Neural progenitor cell (in vitro differentiated cells): ENCODE data around the gene HBS1L. TPM values are rescaled to one million over a fixed set of nuclear protein-coding genes. Genes with fewer than 3 reads are reported as not detected.

Experiments
- DNase-seq: peaks from one replicate; pipeline ENCODE4 v3.0.0-alpha.2; 2016; ENCODE audit warnings: low spot score
- H2AFZ ChIP-seq: fragments of 200-600 bp; sonication (generic); replicated peaks from 2 replicates; pipeline ENCODE4 v1.6.1; 2016; ENCODE audit warnings: antibody characterized with exemption
- H3F3A ChIP-seq: fragments of 200-600 bp; sonication (generic); 2 replicates; pipeline ENCODE4 v1.6.1; 2016; ENCODE audit warnings: antibody characterized with exemption, low read depth
- H3K27ac ChIP-seq: fragments of 200-600 bp; sonication (generic); 2 replicates; pipeline ENCODE4 v1.5.1; 2016; ENCODE audit warnings: mild to moderate bottlenecking
- H3K27me3 ChIP-seq: fragments of 200-600 bp; sonication (generic); 2 replicates; pipeline ENCODE4 v1.6.1; 2016; ENCODE audit warnings: mild to moderate bottlenecking, moderate library complexity
- H3K36me3 ChIP-seq: fragments of 200-600 bp; sonication (generic); 2 replicates; pipeline ENCODE4 v1.5.1; 2016
- H3K4me1 ChIP-seq: fragments of 200-600 bp; sonication (generic); 2 replicates; pipeline ENCODE4 v1.6.1; 2016; ENCODE audit warnings: mixed run types
- H3K4me2 ChIP-seq: fragments of 200-600 bp; sonication (generic); 2 replicates; pipeline ENCODE4 v1.6.1; 2016
- H3K4me3 ChIP-seq: fragments of 200-600 bp; sonication (generic); 2 replicates; pipeline ENCODE4 v1.5.1; 2016
- H3K79me2 ChIP-seq: fragments of 200-600 bp; sonication (generic); 2 replicates; pipeline ENCODE4 v1.6.1; 2016; ENCODE audit warnings: low read depth
- H3K9ac ChIP-seq: fragments of 200-600 bp; sonication (generic); 2 replicates; pipeline ENCODE4 v1.6.1; 2016
- H3K9me3 ChIP-seq: fragments of 200-600 bp; sonication (generic); 2 replicates; pipeline ENCODE4 v1.5.1; 2016; ENCODE audit warnings: low read depth
- H4K20me1 ChIP-seq: fragments of 200-600 bp; sonication (generic); 2 replicates; pipeline ENCODE4 v1.6.1; 2016; ENCODE audit warnings: low read depth
- H3K27ac Mint-ChIP-seq: 3 replicates; pipeline ENCODE4 v1.8.0; 2021; ENCODE audit warnings: mixed read lengths
- H3K27me3 Mint-ChIP-seq: 2 replicates; pipeline ENCODE4 v1.8.0; 2022; ENCODE audit warnings: low read depth, mild to moderate bottlenecking, inconsistent platforms, moderate library complexity, mixed read lengths; ENCODE audit not compliant: insufficient read depth
- H3K36me3 Mint-ChIP-seq: 3 replicates; pipeline ENCODE4 v1.8.0; 2021; ENCODE audit warnings: mixed read lengths
- H3K4me1 Mint-ChIP-seq: 3 replicates; pipeline ENCODE4 v1.8.0; 2021; ENCODE audit warnings: mixed read lengths
- H3K4me3 Mint-ChIP-seq: 3 replicates; pipeline ENCODE4 v1.8.0; 2021; ENCODE audit warnings: mild to moderate bottlenecking, moderate library complexity, mixed read lengths
- H3K9me3 Mint-ChIP-seq: 3 replicates; pipeline ENCODE4 v1.8.0; 2020; ENCODE audit warnings: mixed read lengths
- CTCF ChIP-seq: fragments of 200-600 bp; sonication (generic); IDR thresholded peaks from 2 replicates; pipeline ENCODE4 v1.5.1; 2017; ENCODE audit warnings: antibody characterized with exemption, mild to moderate bottlenecking
- EZH2 ChIP-seq: fragments of 200-600 bp; sonication (generic); IDR thresholded peaks from 2 replicates; pipeline ENCODE4 v1.6.1; 2017; ENCODE audit warnings: antibody characterized with exemption, mild to moderate bottlenecking, moderate library complexity
- EZH2phosphoT487 ChIP-seq: fragments of 200-600 bp; sonication (generic); IDR thresholded peaks from 2 replicates; pipeline ENCODE4 v1.6.1; 2017; ENCODE audit warnings: antibody characterized with exemption
- total RNA-seq: library from RNA; depleted of rRNA; stranded (reverse); fragments of >200 nt; gene quantifications from 2 replicates; pipeline ENCODE4 v1.2.3, GENCODE V29; 2015; ENCODE audit warnings: low replicate concordance

Gene HBS1L
- total RNA-seq, 1 donor from 2014 or later = 215 TPM

DNA sequence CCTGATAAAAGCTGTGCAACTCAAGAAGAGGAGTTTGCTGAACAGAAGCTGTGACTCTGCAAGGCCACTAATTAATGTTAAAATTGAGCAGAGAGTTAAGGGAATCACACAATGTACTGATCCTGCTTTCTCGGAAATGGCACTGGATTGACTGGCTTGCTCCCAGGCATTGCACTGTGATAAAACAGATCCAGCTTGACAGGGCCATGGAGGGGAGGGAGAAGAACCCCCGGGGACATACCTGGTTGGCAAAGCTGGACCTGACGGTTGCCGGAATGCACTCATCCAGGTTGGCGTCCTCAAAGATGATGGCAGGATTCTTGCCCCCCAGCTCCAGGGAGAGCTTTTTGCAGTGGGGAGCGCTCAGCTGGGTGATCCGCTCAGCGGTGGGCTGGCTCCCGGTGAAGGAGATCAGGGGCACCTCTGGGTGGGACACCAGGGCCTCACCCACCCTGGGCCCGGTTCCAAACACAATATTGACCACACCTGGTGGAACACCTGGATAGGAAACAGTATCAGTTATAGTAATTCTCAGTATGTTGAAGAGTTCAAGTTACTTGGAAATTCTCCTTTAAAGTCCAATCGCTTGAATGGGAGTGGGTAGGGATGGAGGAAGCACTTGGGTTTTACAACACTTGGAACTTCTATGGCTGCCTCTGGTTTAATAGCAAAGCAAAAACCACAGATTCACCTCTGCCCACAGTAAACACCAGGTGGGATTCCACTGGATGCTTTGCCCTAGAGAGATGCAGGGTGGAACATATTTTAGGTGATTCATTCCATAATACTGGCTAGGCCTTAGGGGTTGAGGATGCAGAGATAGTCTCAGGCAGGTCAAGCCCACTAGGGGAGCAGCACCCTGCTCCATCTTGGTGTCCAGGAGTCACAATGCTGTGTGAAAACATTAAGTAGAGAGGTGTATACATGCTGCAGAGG lies 121.8 kb downstream of the HBS1L start:
- no peaks in the 10 kb centered on the region for H3K9me3 ChIP-seq
- Mint-ChIP-seq H3K27ac (no peak overlapping the region), H3K27me3 (no peaks in the 10 kb centered on the region), H3K36me3 (no peaks in the 10 kb centered on the region), H3K9me3 (peaks cover 2% of the 10 kb centered on the region), H3K4me3 (no peak overlapping the region), H3K4me1 (peaks cover under 1% of the 10 kb centered on the region)
- no peaks in the 10 kb centered on the region for H4K20me1 ChIP-seq
- H3K4me2 ChIP-seq = no peak overlapping the region
- H3K4me1 ChIP-seq = no peaks in the 10 kb centered on the region
- H3F3A ChIP-seq = no peaks in the 10 kb centered on the region
- TF ChIP-seq CTCF (no peak), EZH2phosphoT487 (no peak), EZH2 (no peak)
- no peak overlapping the region for H3K4me3 ChIP-seq
- H3K79me2 ChIP-seq = no peaks in the 10 kb centered on the region
- no peak overlapping the region for H2AFZ ChIP-seq
- no peak overlapping the region for H3K27ac ChIP-seq
- no peak for DNase-seq
- H3K9ac ChIP-seq = no peak overlapping the region
- no peaks in the 10 kb centered on the region for H3K36me3 ChIP-seq
- no peaks in the 10 kb centered on the region for H3K27me3 ChIP-seq

- H3F3A ChIP-seq = no peaks in the 10 kb centered on the region
- no peak for TF ChIP-seq CTCF
- no peak for TF ChIP-seq EZH2
- TF ChIP-seq EZH2phosphoT487 = no peak
- H4K20me1 ChIP-seq = no peaks in the 10 kb centered on the region
- H3K27me3 Mint-ChIP-seq = no peaks in the 10 kb centered on the region
- no peaks in the 10 kb centered on the region for H3K4me1 Mint-ChIP-seq
- H3K36me3 Mint-ChIP-seq = no peaks in the 10 kb centered on the region
- H3K4me3 Mint-ChIP-seq = no peak overlapping the region
- H3K4me1 ChIP-seq = no peaks in the 10 kb centered on the region
- no peak overlapping the region for H3K27ac ChIP-seq
- DNase-seq = no peak
- no peak overlapping the region for H3K9ac ChIP-seq
- peaks cover 2% of the 10 kb centered on the region for H3K9me3 Mint-ChIP-seq
- H2AFZ ChIP-seq = no peak overlapping the region
- no peaks in the 10 kb centered on the region for H3K36me3 ChIP-seq
- H3K4me2 ChIP-seq = no peak overlapping the region
- H3K9me3 ChIP-seq = no peaks in the 10 kb centered on the region
- H3K79me2 ChIP-seq = no peaks in the 10 kb centered on the region
- H3K27me3 ChIP-seq = no peaks in the 10 kb centered on the region
- no peak overlapping the region for H3K4me3 ChIP-seq
- no peak overlapping the region for H3K27ac Mint-ChIP-seq
Observed at GRCh38 chr6:134932098-134932497, 122.5 kb downstream of the HBS1L start.

GRCh38 chr6:134930463-134930862 lies 124.2 kb downstream of the HBS1L start:
- Histone ChIP-seq H4K20me1 (no peaks in the 10 kb centered on the region), H3K27ac (no peak overlapping the region), H3K4me3 (no peak overlapping the region), H3K9me3 (no peaks in the 10 kb centered on the region), H3K79me2 (no peaks in the 10 kb centered on the region), H2AFZ (no peak overlapping the region), H3K36me3 (no peaks in the 10 kb centered on the region), H3K9ac (no peak overlapping the region), H3K4me1 (no peaks in the 10 kb centered on the region), H3F3A (no peaks in the 10 kb centered on the region), H3K4me2 (no peak overlapping the region), H3K27me3 (no peaks in the 10 kb centered on the region)
- DNase-seq = no peak
- Mint-ChIP-seq H3K27ac (no peak overlapping the region), H3K36me3 (no peaks in the 10 kb centered on the region), H3K9me3 (peaks cover 2% of the 10 kb centered on the region), H3K4me3 (no peak overlapping the region), H3K27me3 (no peaks in the 10 kb centered on the region), H3K4me1 (no peaks in the 10 kb centered on the region)
- TF ChIP-seq CTCF (no peak), EZH2phosphoT487 (no peak), EZH2 (no peak)
